Heart left ventricle (tissue), 16 donors: ENCODE results near the gene TTC34. TPM values are rescaled to one million over a fixed set of nuclear protein-coding genes. Genes with fewer than 3 reads are reported as not detected.
"Not testable (repeated sequence)": the region's sequence is repeated elsewhere in the genome, so short reads cannot be mapped to it uniquely, and the experiment has no call there.

ENCODE experiments used
- ATAC-seq, 4 donors: fragments of 200-7000 bp; cut with Tn5 transposase; one replicate each; pipeline ENCODE4 v1.9.1; 2020 to 2022; ENCODE audit warnings: moderate library complexity in 4 of 4, mild to moderate bottlenecking in 3 of 4, moderate number of reproducible peaks in 1 of 4
- DNase-seq, 5 donors: peaks; one replicate each; pipeline ENCODE4 v3.0.0-alpha.2; 2020
- H3K27ac ChIP-seq, 12 donors: fragments of 200-600 bp; sonication (generic) in 4 of 12; one replicate each; pipeline versions ENCODE4 v1.5.0 to v1.8.0; 2016 to 2022; ENCODE audit warnings: mild to moderate bottlenecking in 2 of 12
- H3K27me3 ChIP-seq, 9 donors: fragments of 200-600 bp; sonication (generic) in 2 of 9; one replicate each; pipeline versions ENCODE4 v1.5.1 to v1.8.0; 2016 to 2022; ENCODE audit warnings: mild to moderate bottlenecking in 3 of 9
- H3K36me3 ChIP-seq, 9 donors: fragments of 200-600 bp; sonication (generic) in 2 of 9; one replicate each; pipeline versions ENCODE4 v1.5.0 to v1.8.0; 2018 to 2022; ENCODE audit warnings: mild to moderate bottlenecking in 2 of 9
- H3K4me1 ChIP-seq, 12 donors: fragments of 200-600 bp; sonication (generic) in 4 of 12; one replicate each; pipeline versions ENCODE4 v1.5.0 to v1.8.0; 2016 to 2022; ENCODE audit warnings: mild to moderate bottlenecking in 3 of 12
- H3K4me3 ChIP-seq, 12 donors: fragments of 200-600 bp; sonication (generic) in 4 of 12; one replicate each; pipeline versions ENCODE4 v1.5.0 to v1.8.0; 2017 to 2022; ENCODE audit warnings: mild to moderate bottlenecking in 9 of 12, moderate library complexity in 4 of 12
- H3K9me3 ChIP-seq, 12 donors: fragments of 200-600 bp; sonication (generic) in 4 of 12; one replicate each; pipeline versions ENCODE4 v1.5.0 to v1.8.0; 2016 to 2022; ENCODE audit warnings: mild to moderate bottlenecking in 1 of 12
- POLR2A ChIP-seq, 2 donors: fragments of 450-650 bp; IDR thresholded peaks; one replicate each; pipeline ENCODE4 v1.6.1; 2017; ENCODE audit warnings: antibody characterized with exemption in 2 of 2, mild to moderate bottlenecking in 2 of 2, moderate library complexity in 2 of 2
- WGBS, 4 donors: extraction: QIAGEN DNeasy Blood & Tissue Kit in 2 of 4; methylation state at CpG; one replicate each; pipeline versions ENCODE4 v1.1.5 to v1.1.7; 2013 to 2018; 5-methylcytosine and 5-hydroxymethylcytosine counted together
- intact Hi-C, 10 donors: fragments of 100-400 bp; cut with DNase I; formaldehyde crosslinking; loops; one replicate each; pipeline versions ENCODE4 v1.11.1 to v1.14.2; 2022
- polyA plus RNA-seq, 2 donors: library from polyadenylated mRNA; stranded (reverse); fragments of 200-250 nt; gene quantifications; one replicate each; pipeline ENCODE4 v1.2.3, GENCODE V29; 2013
- total RNA-seq, 9 donors: library from RNA; depleted of rRNA in 2 of 9; stranded (reverse); fragments of >200 nt in 2 of 9; fragmentation: NEBNext Ultra II Directional in 3 of 9; extraction: Animal tissue kit (Norgen Biotek cat#: 25700) in 3 of 9; gene quantifications; one replicate each; pipeline versions ENCODE4 v1.1.0 to v1.2.4, GENCODE V29; 2016 to 2023
- TF ChIP-seq, protein P1 (sequence below), 12 donors: fragments of 200-600 bp; sonication (generic) in 4 of 12; IDR thresholded peaks; one replicate each; pipeline versions ENCODE4 v1.5.0 to v1.8.0; 2018 to 2022; ENCODE audit warnings: antibody characterized with exemption in 12 of 12, mild to moderate bottlenecking in 5 of 12
- donor health status: ischemic (EF 13 %, LVEDD 7.1; RV severe dilation, severe dysfunction).
- donor health status: healthy with polysubstance abuse.
- donor health status: DM: no; HTN: yes; CAD: no.
- donor health status: DM: no; HTN: no; CAD: no.
- donor health status: ischemic (EF 25% LVEDD 6.9; RV normal size, moderate dysfunction).
- donor health status: ischemic (EF 25% LVEDD 5.7; RV mildly dilated, moderate dysfunction).
- donor health status: healthy.
- donor health status: DM: yes; HTN: yes; CAD: no.
- donor health status: ischemic (EF 35%, LVEDD 5.7; RV mildly dilated, moderate dysfunction).
- donor health status: nonischemic (EF 11% LVEDD 7.7; RV severe dilation, severe dysfunction).
- donor health status: DM: yes; HTN: yes; CAD: no.
- donor health status: PGD.
- donor health status: ischemic (EF 29% LVEDD 5.4; RV normal size, mild dysfunction).
- donor health status: nonischemic (EF 23%, LVEDD 6.1; RV moderate dilation, normal function).

Gene TTC34
- total and polyA plus RNA-seq, 11 donors, result 0.06 to 0.67 (median 0.42) TPM; not detected in 1

DNA sequence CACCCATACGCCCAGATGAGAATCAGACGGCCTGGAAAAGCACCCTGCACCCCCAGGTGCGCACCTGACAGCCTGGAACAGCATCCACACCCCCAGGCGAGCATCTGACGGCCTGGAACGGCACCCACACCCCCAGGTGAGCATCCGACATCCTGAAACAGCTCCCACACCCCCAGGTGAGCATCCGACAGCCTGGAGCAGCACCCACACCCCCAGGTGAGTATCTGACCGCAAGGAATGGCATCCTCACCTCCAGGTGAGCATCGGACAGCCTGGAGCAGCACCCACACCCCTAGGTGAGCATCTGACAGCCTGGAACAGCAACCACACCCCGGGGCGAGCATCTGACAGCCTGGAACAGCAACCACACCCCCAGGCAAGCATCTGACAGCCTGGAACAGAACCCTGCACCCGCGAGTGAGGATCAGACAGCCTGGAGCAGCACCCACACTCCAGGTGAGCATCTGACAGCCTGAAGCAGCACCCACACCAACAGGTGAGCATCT lies 147.0 kb downstream of the TTC34 start:
- ATAC-seq (peak in 1 of 4 donors; percentile 62), DNase-seq (peak in 2 of 5 donors; percentile 40 to 61)
- not testable (repeated sequence) for H3K4me3 ChIP-seq, H3K4me1 ChIP-seq, H3K36me3 ChIP-seq, H3K9me3 ChIP-seq, H3K27ac ChIP-seq
- peaks cover 0 to 18% (median 3%) of the 10 kb centered on the region in 9 donors for H3K27me3 ChIP-seq
- WGBS, 4 donors, result 44 to 51% (median 46%) methylated on average over 14 of the region's 14 CpGs
- intact Hi-C loops, result loop anchor here in 1 of 10 donors (10.0 kb wide), 1 partner anchor 220 kb away; no protein-coding TSS in a partner anchor

DNA sequence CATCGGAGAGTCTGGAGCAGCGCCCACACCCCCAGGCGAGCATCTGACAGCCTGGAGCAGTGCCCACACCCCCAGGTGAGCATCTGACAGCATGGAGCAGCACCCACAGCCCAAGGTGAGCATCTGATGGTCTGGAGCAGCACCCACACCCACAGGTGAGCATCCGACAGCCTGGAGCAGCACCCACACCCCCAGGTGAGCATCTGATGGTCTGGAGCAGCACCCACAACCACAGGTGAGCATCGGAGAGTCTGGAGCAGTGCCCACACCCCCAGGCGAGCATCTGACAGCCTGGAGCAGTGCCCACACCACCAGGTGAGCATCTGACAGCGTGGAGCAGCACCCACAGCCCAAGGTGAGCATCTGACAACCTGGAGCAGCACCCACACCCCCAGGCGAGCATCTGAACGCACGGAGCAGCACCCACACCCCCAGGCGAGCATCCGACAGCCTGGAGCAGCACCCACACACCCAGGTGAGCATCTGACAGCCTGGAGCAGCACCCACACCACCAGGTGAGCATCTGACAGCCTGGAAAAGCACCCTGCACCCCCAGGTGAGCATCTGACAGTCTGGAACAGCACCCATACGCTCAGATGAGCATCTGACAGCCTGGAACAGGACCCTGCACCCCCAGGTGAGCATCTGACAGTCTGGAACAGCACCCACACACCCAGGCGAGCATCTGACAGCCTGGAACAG lies 147.6 kb downstream of the TTC34 start:
- ATAC-seq (peak in 1 of 4 donors; percentile 31), DNase-seq (peak; percentile 55 to 83 (median 70))
- H3K36me3 ChIP-seq, H3K9me3 ChIP-seq, H3K4me1 ChIP-seq, H3K27ac ChIP-seq, H3K4me3 ChIP-seq: not testable (repeated sequence)
- intact Hi-C loops, result loop anchor here in 1 of 10 donors (10.0 kb wide), 1 partner anchor 219 kb away; no protein-coding TSS in a partner anchor
- 38 to 44% (median 42%) methylated on average over 14 of the region's 14 CpGs for WGBS, 4 donors
- peaks cover 0 to 18% (median 3%) of the 10 kb centered on the region in 9 donors for H3K27me3 ChIP-seq

DNA sequence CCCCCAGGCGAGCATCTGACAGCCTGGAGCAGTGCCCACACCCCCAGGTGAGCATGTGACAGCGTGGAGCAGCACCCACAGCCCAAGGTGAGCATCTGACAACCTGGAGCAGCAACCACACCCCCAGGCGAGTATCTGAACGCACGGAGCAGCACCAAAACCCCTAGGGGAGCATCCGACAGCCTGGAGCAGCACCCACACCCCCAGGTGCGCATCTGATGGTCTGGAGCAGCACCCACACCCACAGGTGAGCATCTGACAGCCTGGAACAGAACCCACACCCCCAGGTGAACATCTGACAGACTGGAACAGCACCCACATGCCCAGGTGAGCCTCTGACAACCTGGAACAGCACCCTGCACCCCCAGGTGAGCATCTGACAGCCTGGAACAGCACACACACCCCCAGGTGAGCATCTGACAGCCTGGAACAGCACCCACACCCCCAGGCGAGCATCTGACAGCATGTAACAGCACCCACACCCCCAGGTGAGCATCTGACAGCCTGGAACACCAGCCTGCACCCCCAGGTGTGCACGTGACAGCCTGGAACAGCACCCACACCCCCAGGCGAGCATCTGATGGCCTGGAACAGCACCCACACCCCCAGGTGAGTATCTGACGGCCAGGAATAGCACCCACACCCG lies 148.4 kb downstream of the TTC34 start:
- not testable (repeated sequence) for ATAC-seq, H3K36me3 ChIP-seq, H3K27ac ChIP-seq, H3K4me1 ChIP-seq, H3K4me3 ChIP-seq
- peaks cover 0 to 11% (median under 1%) of the 10 kb centered on the region in 12 donors for H3K9me3 ChIP-seq
- DNase-seq, result peak in 3 of 5 donors; percentile 37 to 65 (median 37)
- peaks cover 0 to 18% (median 3%) of the 10 kb centered on the region in 9 donors for H3K27me3 ChIP-seq
- 30 to 36% (median 32%) methylated on average over 12 of the region's 12 CpGs for WGBS, 4 donors
- intact Hi-C loops, result loop anchor here in 1 of 10 donors (10.0 kb wide), 1 partner anchor 218 kb away; no protein-coding TSS in a partner anchor

DNA sequence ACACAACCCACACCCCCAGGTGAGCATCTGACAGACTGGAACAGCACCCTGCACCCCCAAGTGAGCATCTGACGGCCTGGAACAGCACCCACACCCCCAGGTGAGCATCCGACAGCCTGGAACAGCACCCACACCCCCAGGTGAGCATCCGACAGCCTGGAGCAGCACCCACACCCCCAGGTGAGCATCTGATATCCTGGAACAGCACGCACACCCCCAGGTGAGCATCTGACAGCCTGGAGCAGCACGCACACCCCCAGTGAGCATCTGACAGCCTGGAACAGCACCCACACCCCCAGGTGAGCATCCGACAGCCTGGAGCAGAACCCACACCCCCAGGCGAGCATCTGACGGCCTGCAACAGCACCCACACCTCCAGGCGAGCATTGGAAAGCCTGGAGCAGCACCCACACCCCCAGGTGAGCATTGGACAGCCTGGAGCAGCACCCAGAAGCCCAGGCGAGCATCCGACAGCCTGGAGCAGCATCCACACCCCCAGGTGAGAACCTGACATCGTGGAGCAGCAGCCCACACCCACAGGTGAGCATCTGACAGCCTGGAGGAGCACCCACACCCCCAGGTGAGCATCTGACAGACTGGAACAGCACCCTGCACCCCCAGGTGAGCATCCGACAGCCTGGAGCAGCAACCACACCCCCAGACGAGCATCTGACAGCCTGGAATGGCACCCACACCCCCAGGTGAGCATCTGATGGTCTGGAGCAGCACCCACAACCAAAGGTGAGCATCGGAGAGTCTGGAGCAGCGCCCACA lies 149.2 kb downstream of the TTC34 start:
- Histone ChIP-seq H3K9me3 (peaks cover 0 to 18% (median 7%) of the 10 kb centered on the region in 12 donors), H3K27me3 (peaks cover 0 to 18% (median 3%) of the 10 kb centered on the region in 9 donors)
- not testable (repeated sequence) for ATAC-seq, H3K36me3 ChIP-seq, H3K4me3 ChIP-seq, H3K27ac ChIP-seq, H3K4me1 ChIP-seq
- intact Hi-C loops, result loop anchor here in 1 of 10 donors (10.0 kb wide), 1 partner anchor 218 kb away; no protein-coding TSS in a partner anchor
- WGBS, 4 donors, result 36 to 41% (median 39%) methylated on average over 16 of the region's 16 CpGs
- DNase-seq, result peak in 2 of 5 donors; percentile 42 to 59

DNA sequence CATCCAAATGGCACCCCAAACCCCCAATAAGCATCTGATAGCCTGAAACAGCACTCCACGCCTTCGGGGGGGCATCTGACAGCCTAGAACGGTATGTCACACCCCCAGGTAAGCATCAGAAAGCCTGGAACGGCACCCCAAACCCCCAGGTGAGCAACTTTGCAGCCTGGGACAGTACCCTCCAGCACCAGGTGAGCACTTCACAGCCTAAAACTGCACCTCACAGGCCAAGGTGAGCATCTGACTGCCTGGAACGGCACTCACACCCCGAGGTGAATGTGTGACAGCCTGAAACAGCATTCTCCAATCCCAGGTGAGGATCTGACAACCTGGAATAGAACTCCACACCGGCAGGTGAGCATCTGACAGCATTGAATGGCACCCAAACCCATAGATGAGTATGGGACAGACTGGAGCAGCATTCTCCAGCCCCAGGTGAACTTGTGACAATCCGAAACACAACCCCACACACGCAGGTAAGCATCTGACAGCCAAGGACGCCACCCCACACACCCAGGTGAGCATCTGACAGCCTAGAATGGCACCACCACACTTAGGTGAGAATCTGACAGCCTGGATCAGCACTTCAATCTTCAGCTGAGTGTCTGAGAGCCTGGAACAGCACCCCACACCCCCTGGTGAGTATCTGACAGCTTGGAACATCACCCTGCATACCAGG lies 150.4 kb downstream of the TTC34 start:
- DNase-seq (peak in 3 of 5 donors; percentile 6 to 43 (median 9)), ATAC-seq (no peak)
- Histone ChIP-seq H3K27ac (no peak overlapping the region), H3K36me3 (no peaks in the 10 kb centered on the region), H3K9me3 (peaks cover 0 to 30% (median 15%) of the 10 kb centered on the region in 12 donors), H3K27me3 (peaks cover 0 to 18% (median 3%) of the 10 kb centered on the region in 9 donors), H3K4me1 (no peaks in the 10 kb centered on the region), H3K4me3 (no peak overlapping the region)
- WGBS, 4 donors, result 45 to 60% (median 50%) methylated on average over 2 to 10 of the region's 10 CpGs
- no peak for TF ChIP-seq POLR2A (IDR thresholded peaks at IDR 0.05)
- TF ChIP-seq, protein P1, sequence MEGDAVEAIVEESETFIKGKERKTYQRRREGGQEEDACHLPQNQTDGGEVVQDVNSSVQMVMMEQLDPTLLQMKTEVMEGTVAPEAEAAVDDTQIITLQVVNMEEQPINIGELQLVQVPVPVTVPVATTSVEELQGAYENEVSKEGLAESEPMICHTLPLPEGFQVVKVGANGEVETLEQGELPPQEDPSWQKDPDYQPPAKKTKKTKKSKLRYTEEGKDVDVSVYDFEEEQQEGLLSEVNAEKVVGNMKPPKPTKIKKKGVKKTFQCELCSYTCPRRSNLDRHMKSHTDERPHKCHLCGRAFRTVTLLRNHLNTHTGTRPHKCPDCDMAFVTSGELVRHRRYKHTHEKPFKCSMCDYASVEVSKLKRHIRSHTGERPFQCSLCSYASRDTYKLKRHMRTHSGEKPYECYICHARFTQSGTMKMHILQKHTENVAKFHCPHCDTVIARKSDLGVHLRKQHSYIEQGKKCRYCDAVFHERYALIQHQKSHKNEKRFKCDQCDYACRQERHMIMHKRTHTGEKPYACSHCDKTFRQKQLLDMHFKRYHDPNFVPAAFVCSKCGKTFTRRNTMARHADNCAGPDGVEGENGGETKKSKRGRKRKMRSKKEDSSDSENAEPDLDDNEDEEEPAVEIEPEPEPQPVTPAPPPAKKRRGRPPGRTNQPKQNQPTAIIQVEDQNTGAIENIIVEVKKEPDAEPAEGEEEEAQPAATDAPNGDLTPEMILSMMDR (IDR thresholded peaks at IDR 0.05), result no peak
- intact Hi-C loops, result loop anchor here in 1 of 10 donors (10.0 kb wide), 1 partner anchor 216 kb away; no protein-coding TSS in a partner anchor
